NOMO-1 treated with DMSO at 0.1 percent for 48 hours (cell line): ENCODE results near the gene TSR1.
"Not testable (repeated sequence)": the region's sequence is repeated elsewhere in the genome, so short reads cannot be mapped to it uniquely, and the experiment has no call there.

Source experiments
- DNase-seq: peaks from one replicate; lab custom pipeline; 2025; ENCODE audit not compliant: unreplicated experiment; lab: John Stamatoyannopoulos, UW

The TSR1 gene

DNA sequence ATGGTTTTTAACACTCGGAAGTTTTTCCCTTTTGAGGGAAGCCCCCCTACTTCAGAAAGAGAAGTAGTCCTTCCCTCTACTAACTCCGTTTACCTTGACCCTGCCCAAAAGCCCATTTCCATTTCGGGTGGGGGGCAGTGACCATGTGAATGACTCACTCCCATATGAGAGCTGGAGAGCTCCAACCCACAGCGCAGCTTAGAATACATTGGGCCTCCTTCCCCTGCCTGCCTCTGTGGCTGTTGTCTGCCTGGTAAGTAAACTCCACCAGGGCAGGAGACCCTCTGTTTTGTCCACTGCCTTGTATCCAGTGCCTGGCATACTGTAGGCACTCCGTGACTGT is 2.0 kb upstream of the TSR1 start:
- DNase-seq, result no peak

- peak; percentile 20 for DNase-seq
These were observed 1.5 kb upstream of the TSR1 start for GRCh38 chr17:2337544-2338314.

GRCh38 chr17:2336852-2337543 is 741 bp upstream of the TSR1 start, which contains the start of gene SGSM2:
Gene SGSM2 (plus strand): TSS chr17:2337501. CDS start chr17:2337689, 188 bp downstream.
- peak; percentile 49 for DNase-seq

GRCh38 chr17:2335726-2336214 is 487 bp downstream of the TSR1 start:
- DNase-seq, result peak; percentile 14

- no peak for DNase-seq
These were observed 5.0 kb downstream of the TSR1 start for GRCh38 chr17:2331303-2331702.

DNA sequence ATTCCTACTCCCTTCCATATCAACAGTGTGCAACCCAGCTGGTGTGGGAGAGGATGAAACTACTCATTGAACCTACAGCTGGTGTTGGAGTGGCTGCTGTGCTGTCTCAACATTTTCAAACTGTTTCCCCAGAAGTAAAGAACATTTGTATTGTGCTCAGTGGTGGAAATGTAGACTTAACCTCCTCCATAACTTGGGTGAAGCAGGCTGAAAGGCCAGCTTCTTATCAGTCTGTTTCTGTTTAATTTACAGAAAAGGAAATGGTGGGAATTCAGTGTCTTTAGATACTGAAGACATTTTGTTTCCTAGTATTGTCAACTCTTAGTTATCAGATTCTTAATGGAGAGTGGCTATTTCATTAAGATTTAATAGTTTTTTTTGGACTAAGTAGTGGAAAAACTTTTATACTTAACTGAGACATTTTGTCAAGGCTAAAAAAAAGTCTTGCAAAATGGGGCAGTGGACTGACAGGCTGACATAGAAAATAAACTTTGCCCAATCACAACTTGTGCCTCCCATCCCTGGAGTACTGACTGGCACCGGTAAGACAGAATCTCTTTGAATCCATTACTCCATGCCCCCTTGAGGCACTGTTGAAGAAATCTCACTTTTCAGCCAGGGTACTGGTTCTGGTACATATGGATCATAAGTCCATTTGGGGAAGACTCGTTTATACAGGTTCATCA is 12.5 kb downstream of the TSR1 start:
- DNase-seq, result no peak

DNA sequence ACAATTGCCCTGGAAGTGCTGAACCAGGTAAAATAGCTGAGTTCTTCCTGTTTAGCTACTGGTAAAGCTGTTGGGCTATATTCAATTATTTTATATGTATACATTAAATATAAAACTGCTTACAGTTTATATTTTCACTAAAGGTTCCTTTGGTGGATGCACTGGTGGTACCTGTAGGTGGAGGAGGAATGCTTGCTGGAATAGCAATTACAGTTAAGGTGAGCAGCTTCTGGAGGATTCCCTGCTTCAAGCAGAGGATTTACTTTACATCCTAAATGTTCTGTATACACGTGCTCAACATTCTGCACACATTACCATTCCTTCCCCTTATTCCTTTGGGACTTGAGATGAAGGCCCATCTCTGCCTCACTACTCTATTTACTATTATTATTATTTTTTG is 14.9 kb downstream of the TSR1 start:
- DNase-seq, result no peak

- DNase-seq, result no peak
These were observed 17.2 kb downstream of the TSR1 start for GRCh38 chr17:2319051-2319450.

- no peak for DNase-seq
These were observed 18.5 kb downstream of the TSR1 start for GRCh38 chr17:2317796-2318195.

GRCh38 chr17:2316916-2317205 is 19.4 kb downstream of the TSR1 start:
- DNase-seq, result not testable (repeated sequence)

- no peak for DNase-seq
These were observed 23.5 kb downstream of the TSR1 start for GRCh38 chr17:2312736-2313135.

DNA sequence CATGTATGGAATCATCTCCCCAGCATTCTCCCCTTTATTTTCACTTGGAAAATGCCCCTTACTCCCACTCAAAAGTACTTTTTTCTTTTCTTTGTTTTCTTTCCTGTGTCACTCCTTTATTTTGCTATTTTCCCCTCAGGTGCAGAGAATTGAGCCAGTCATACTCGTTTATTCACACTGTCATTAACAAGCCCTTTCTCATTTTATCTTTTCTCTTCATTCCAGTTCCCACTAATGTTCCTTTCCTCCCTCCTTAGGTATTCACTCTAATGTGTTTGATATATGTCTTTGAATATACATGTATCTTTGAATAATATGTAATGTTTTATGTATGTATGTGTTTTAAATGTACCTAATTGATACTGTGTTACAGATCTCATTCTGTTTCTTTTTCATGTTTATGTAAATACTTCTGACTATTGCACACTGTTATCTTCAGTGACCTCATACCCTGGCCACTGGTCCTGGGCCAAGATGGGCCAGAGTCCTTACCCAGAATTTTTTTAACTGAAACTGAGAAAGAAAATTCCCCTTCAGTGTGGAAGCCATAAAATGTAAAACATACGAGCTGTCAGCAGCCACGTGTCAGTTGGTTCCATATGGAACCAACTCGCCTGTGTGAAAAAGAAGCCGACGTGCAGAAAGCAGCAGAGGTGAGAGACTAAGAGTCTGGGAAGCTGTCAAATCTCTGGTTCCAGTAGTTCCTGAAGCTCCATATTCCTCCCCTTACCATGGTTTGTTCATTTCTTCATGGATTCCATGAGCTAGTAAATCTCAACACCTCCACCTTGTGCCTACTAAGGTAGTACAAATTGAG is 26.7 kb downstream of the TSR1 start:
- DNase-seq, result no peak

GRCh38 chr17:2304931-2305330 is 31.3 kb downstream of the TSR1 start:
- DNase-seq, result peak; percentile 46

DNA sequence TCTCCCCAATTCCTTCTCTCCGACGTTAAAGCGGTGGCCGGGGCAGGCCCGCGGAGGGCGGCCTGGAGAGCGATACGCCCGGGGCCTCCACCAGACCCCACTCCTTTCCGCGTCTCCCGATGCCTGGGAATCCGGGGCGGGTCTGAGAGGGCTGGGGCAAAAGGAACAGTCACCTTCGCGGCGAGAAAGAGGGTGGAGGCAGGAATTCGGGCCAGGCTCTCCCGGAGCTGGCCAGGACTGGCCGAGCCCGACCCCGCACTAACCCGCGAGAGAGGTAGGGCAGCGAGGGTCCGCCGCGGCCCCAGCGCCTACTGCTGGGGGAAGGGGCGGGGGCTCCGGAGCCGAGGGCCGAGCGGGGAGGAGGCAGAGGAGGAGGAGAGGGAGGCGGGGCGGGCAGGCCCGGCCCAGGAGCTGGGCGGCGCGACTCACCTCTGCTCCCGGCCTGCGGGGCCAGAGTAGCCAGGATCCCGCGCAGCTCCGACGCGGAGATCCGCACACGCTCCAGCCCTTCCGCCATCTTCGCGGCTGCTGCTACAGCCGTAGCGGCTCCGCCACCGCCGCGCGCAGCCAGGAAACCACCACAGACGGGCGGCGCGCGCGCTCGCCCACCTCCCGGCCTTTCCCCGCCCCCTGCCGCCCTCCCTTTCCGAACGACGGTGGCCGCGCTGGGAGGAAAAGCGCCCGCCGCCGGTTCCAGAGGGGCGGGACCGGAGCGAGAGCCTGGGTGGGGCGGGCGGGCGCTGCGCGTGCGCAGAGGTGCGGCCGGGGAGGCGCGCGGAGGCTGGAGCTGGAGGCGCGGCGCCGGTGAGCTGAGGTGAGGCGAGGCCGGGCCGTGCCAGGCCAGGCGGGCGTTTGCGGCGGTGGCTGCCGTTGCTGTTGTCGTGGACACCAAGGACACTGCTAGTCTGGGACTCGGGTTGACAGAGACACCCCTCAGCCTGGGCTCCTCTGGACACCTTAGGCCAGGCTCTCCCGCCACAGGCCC is 32.8 kb downstream of the TSR1 start, which contains the start of the genes SMG6 and SRR:
SMG6 (minus strand) TSS at position 582 of the 985 bp plus-strand sequence; CDS start at position 517, 65 bp downstream.
SRR (plus strand) TSS at position 747 of the 985 bp plus-strand sequence. CDS start 11,611 bp downstream, outside the sequence.
- peak; percentile 82 for DNase-seq

DNA sequence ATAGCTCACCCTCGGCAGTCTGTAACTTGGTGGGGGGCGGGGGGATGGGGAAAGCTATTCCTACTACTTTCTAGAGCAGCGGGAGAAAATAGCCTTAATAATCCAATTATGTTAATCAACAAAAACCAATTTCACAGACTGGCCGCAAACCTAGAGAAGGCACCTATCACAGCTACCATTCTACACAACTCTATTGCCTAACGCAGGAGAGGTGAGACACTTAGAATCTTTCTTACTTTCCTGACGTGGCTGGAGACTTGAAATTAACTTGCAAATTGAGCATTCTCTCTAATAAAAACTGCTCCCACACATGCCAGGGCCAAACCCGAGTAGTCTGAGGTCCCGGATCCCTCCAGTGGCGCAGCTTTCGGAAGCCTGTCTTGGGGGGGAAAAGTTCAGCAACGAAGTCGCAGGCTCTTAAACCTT is 33.5 kb downstream of the TSR1 start:
- peak; percentile 7 for DNase-seq

GRCh38 chr17:2299756-2300155 is 36.5 kb downstream of the TSR1 start:
- no peak for DNase-seq

GRCh38 chr17:2299136-2299535 is 37.1 kb downstream of the TSR1 start:
- DNase-seq, result no peak

DNA sequence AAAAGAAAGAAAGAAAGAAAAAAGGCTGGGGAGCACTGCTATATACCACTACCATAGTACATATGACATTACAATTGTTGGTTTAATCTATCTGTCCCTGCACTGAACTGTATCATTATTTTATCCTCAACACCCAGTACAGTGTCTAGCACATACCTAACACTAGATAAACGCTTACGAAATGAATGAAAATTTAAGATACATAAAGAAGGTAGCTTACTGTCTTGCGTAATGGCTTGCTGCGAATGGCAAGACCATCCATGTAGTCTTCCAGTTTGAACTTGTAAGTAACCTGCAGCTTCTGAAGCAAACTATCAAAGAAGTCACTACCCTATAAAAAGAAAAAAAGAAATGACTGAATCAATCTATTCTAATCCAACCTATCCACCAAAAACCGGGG is 39.2 kb downstream of the TSR1 start:
- DNase-seq, result no peak

DNA sequence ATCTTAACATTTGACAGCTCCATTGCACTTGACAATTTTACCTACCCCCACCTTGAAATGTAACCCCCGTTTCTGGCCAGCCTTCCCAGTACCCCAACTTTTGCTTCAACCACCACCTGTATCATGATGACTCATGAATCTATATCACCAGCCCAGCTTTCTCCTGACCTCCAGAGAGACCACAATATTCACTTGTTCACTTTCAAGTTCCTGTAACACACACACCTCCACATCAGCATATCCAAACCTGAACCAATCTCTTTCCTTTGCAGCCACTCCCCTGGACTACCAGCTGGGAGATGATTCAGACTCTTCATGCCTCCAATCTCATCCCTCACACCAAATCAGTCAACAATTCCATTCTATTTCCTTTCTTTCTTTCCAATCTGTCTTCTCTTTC is 40.7 kb downstream of the TSR1 start:
- DNase-seq, result no peak

DNA sequence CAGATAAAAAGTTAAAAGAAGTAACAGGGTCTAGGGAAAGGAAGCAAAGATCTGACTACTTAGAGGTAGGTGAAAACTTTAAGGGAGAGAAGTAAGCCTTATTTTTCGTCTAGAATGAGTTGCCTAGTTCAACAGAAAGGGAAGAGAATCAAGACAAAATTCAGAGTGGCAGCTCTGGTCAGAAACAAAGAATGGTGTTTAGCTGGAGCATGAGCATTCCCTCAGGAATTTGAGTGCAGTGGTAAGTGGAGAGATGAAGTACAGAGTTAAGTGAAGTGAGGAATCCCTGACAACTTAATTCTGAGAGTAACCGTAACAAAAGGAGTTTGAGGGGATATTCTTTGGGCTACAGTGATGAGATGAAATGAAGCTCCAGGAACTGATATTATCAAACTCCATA is 44.2 kb downstream of the TSR1 start:
- DNase-seq, result no peak
